DOHH2 (cell line): ENCODE measurements around the gene IGF1R.

ENCODE experiments used
- H3F3A ChIP-seq: fragments of 200-600 bp; sonication (generic), shearing (Covaris generic); 2 replicates; pipeline ENCODE4 v1.6.0; 2016; ENCODE audit warnings: antibody characterized with exemption, mild to moderate bottlenecking; ENCODE audit not compliant: control insufficient read depth, insufficient read depth
- H3K27ac ChIP-seq: fragments of 200-600 bp; sonication (generic); 2 replicates; pipeline ENCODE4 v1.5.1; 2014; ENCODE audit warnings: low read depth, mild to moderate bottlenecking, low read length, moderate library complexity
- H3K27me3 ChIP-seq: fragments of 200-600 bp; sonication (generic); 2 replicates; pipeline ENCODE4 v1.6.1; 2014; ENCODE audit warnings: mild to moderate bottlenecking, low read length, mixed read lengths; ENCODE audit not compliant: control insufficient read depth
- H3K36me3 ChIP-seq: fragments of 200-600 bp; sonication (generic); 2 replicates; pipeline ENCODE4 v1.6.1; 2014; ENCODE audit warnings: mild to moderate bottlenecking, low read length, moderate library complexity, mixed read lengths; ENCODE audit not compliant: control insufficient read depth
- H3K4me1 ChIP-seq: fragments of 200-600 bp; sonication (generic); 2 replicates; pipeline ENCODE4 v1.6.1; 2014; ENCODE audit warnings: mild to moderate bottlenecking, low read length, mixed read lengths; ENCODE audit not compliant: control insufficient read depth
- H3K4me2 ChIP-seq: fragments of 200-600 bp; sonication (generic); 2 replicates; pipeline ENCODE4 v1.6.0; 2014; ENCODE audit warnings: mild to moderate bottlenecking, low read length, moderate library complexity
- H3K4me3 ChIP-seq: fragments of 200-600 bp; sonication (generic); 2 replicates; pipeline ENCODE4 v1.5.1; 2014; ENCODE audit warnings: mild to moderate bottlenecking, low read length, mixed read lengths
- H3K79me2 ChIP-seq: fragments of 200-600 bp; sonication (generic); 2 replicates; pipeline ENCODE4 v1.6.1; 2014; ENCODE audit warnings: mild to moderate bottlenecking, low read length, mixed read lengths; ENCODE audit not compliant: control insufficient read depth
- H3K9me2 ChIP-seq: fragments of 200-600 bp; sonication (generic); replicated peaks from 2 replicates; pipeline ENCODE4 v1.6.1; 2014; ENCODE audit warnings: mild to moderate bottlenecking, low read length, mixed read lengths; ENCODE audit not compliant: control insufficient read depth
- H3K9me3 ChIP-seq: fragments of 200-600 bp; sonication (generic); 2 replicates; pipeline ENCODE4 v1.6.1; 2014; ENCODE audit warnings: antibody characterized with exemption, low read length, mixed read lengths; ENCODE audit not compliant: control insufficient read depth, insufficient read depth
- H4K20me1 ChIP-seq: fragments of 200-600 bp; sonication (generic); 2 replicates; pipeline ENCODE4 v1.6.0; 2014; ENCODE audit warnings: low read depth, mild to moderate bottlenecking, antibody characterized with exemption, low read length, moderate library complexity; ENCODE audit not compliant: control insufficient read depth, insufficient read depth
- EZH2phosphoT487 ChIP-seq: fragments of 200-600 bp; sonication (generic); IDR thresholded peaks from 2 replicates; pipeline ENCODE4 v1.6.1; 2017; ENCODE audit warnings: borderline replicate concordance, mild to moderate bottlenecking, antibody characterized with exemption, low read length, moderate library complexity, mixed read lengths
- TF ChIP-seq, protein P1 (sequence below): fragments of 200-600 bp; sonication (generic); IDR thresholded peaks from one replicate; pipeline ENCODE4 v1.5.1; 2014; ENCODE audit warnings: antibody characterized with exemption, mild to moderate bottlenecking, low read depth, low read length; ENCODE audit not compliant: poor library complexity, severe bottlenecking

IGF1R gene

DNA sequence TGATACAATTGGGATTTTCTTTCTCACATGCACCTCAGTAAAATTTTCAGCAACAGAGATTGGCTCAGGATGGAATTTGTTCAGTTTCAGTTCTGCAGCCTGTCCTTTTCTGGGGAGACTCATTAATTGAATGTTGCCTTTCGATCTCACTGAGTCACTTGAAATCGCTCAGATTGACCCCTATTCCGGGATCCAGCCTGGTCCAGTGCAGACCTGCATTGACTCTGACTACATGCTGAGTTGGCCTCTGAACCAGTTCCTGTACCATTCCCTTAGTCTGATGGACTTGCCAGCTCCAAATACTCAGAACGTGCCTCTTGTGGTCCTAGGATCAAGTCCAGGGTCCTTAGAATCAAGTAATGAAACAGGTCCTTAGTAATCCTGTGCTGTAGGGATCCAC lies 9.4 kb downstream of the IGF1R start:
- Histone ChIP-seq H3K27me3 (peaks cover 21% of the 10 kb centered on the region), H3K9me2 (no peaks in the 10 kb centered on the region), H3K4me2 (no peak overlapping the region), H3K9me3 (no peaks in the 10 kb centered on the region), H3K4me1 (no peaks in the 10 kb centered on the region), H3F3A (no peaks in the 10 kb centered on the region), H3K4me3 (no peak overlapping the region), H3K79me2 (peaks cover 33% of the 10 kb centered on the region), H3K36me3 (no peaks in the 10 kb centered on the region), H4K20me1 (peaks cover 23% of the 10 kb centered on the region; the same call in 1 of the 2 replicates), H3K27ac (no peak overlapping the region)
- TF ChIP-seq EZH2phosphoT487: no peak
- TF ChIP-seq, protein P1, sequence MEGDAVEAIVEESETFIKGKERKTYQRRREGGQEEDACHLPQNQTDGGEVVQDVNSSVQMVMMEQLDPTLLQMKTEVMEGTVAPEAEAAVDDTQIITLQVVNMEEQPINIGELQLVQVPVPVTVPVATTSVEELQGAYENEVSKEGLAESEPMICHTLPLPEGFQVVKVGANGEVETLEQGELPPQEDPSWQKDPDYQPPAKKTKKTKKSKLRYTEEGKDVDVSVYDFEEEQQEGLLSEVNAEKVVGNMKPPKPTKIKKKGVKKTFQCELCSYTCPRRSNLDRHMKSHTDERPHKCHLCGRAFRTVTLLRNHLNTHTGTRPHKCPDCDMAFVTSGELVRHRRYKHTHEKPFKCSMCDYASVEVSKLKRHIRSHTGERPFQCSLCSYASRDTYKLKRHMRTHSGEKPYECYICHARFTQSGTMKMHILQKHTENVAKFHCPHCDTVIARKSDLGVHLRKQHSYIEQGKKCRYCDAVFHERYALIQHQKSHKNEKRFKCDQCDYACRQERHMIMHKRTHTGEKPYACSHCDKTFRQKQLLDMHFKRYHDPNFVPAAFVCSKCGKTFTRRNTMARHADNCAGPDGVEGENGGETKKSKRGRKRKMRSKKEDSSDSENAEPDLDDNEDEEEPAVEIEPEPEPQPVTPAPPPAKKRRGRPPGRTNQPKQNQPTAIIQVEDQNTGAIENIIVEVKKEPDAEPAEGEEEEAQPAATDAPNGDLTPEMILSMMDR: no peak

DNA sequence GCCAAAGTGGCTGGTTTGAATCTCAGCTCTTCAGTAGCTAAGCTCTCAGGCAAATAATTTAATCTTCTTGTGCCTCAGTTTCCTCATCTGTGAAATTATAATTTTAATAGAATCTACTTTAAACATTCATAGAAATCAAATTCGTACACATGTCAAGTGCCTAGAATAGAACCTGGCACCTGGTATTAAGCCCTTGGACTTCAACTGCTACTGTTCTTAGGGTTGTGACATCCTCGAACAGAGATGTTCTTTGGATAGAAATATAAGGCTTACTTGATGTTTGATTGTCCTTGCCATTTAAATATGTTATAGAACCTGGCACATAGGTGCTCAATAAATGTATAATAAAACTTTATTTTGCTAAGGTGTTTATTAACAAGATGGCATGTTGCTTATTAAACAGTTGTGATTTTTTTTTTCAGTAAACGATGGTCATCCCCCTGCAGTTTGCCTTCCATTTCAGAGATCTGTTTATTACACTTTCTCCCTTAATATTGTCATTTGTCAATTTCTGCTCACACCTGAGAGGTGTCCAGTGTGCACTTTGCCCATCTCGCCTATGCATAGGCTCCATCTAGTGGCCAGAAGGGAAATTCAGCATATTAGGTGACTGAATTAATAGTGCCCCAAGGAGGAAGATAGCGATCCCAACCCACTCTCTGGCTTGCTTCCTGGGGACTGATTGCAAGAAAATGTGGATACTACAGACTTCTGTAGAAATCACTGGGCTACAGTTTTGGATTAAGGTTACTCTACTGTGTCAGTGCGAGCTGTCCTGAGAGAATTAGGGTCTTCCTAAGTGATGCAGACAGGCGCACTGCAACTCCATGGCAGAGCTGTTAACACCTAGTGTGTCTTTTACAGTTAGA lies 10.7 kb downstream of the IGF1R start:
- Histone ChIP-seq H3K27me3 (peaks cover 16% of the 10 kb centered on the region), H3K9me2 (no peaks in the 10 kb centered on the region), H3K4me3 (no peak overlapping the region), H3K27ac (no peak overlapping the region), H3F3A (no peaks in the 10 kb centered on the region), H3K4me2 (no peak overlapping the region), H3K9me3 (no peaks in the 10 kb centered on the region), H3K36me3 (no peaks in the 10 kb centered on the region), H3K4me1 (no peaks in the 10 kb centered on the region), H4K20me1 (peaks cover 16% of the 10 kb centered on the region; the same call in 1 of the 2 replicates), H3K79me2 (peaks cover 25% of the 10 kb centered on the region)
- TF ChIP-seq, protein P1: peak; percentile 89
- no peak for TF ChIP-seq EZH2phosphoT487

DNA sequence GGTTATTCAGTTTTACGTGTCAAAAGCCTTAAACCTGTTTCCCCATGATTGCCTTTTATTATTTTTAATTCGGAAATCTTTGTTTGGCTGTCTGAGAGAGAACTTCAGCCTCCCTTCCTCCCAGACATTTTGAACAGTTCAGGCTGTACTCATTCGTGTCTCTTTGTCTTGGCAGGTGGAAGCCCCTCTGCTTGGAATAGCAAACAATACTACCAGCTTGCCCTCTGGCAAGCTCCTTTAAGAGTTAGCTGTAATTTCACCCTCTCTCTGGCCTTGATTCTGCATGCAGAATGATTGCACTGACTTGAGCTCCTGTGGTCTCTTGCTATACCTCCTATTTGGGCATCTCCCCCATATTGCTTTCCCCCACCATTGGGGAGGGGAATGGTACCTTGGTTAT lies 11.7 kb downstream of the IGF1R start:
- Histone ChIP-seq H3K4me1 (no peaks in the 10 kb centered on the region), H3F3A (no peaks in the 10 kb centered on the region), H3K79me2 (peaks cover 18% of the 10 kb centered on the region), H3K27ac (no peak overlapping the region), H3K36me3 (no peaks in the 10 kb centered on the region), H3K27me3 (0 out of 2 replicates have a peak, but pooled peaks cover 11% of the 10 kb centered on the region), H3K4me2 (no peak overlapping the region), H3K4me3 (no peak overlapping the region), H3K9me3 (no peaks in the 10 kb centered on the region), H3K9me2 (no peaks in the 10 kb centered on the region), H4K20me1 (peaks cover 9% of the 10 kb centered on the region; the same call in 1 of the 2 replicates)
- TF ChIP-seq, protein P1: no peak
- TF ChIP-seq EZH2phosphoT487: no peak
